Measurements from ENCODE around the gene LRRC3.

DNA sequence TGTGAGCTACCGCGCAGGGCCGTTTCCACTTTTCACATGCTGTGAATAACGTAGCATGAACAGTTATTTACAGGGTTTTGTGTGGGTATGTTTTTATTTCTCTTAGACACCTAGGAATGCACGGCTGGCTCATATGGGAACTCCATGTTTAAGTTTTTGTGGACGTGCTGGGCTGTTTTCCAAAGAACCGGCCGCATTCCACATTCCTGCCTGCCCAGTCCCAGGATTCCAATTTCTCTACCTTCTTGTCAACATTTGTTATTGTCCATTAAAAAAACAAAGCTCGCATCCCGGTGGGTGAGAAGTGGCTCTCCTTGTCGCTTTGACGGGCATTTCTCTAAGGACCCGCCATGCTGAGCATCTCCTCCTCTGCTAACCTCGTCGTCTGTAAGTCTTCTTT lies 47.1 kb upstream of the LRRC3 start:
- TF ChIP-seq FOXM1 (IDR thresholded peaks at IDR 0.05; ENCODE audit: low read depth): no peak
- no peak for TF ChIP-seq RAD21 (IDR thresholded peaks at IDR 0.05; ENCODE audit: low read length)
- TF ChIP-seq, protein P1, sequence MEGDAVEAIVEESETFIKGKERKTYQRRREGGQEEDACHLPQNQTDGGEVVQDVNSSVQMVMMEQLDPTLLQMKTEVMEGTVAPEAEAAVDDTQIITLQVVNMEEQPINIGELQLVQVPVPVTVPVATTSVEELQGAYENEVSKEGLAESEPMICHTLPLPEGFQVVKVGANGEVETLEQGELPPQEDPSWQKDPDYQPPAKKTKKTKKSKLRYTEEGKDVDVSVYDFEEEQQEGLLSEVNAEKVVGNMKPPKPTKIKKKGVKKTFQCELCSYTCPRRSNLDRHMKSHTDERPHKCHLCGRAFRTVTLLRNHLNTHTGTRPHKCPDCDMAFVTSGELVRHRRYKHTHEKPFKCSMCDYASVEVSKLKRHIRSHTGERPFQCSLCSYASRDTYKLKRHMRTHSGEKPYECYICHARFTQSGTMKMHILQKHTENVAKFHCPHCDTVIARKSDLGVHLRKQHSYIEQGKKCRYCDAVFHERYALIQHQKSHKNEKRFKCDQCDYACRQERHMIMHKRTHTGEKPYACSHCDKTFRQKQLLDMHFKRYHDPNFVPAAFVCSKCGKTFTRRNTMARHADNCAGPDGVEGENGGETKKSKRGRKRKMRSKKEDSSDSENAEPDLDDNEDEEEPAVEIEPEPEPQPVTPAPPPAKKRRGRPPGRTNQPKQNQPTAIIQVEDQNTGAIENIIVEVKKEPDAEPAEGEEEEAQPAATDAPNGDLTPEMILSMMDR (IDR thresholded peaks at IDR 0.05): no peak
- TF ChIP-seq GABPA (IDR thresholded peaks at IDR 0.05; ENCODE audit: low read depth): no peak

Data from SK-N-SH (cell line).